Activated T-cell treated with anti-CD3 and anti-CD28 coated beads, Interleukin-2, amount 50 U/mL, for 72 hours (primary cell): ENCODE data around the gene MARK3. TPM values are rescaled to one million over a fixed set of nuclear protein-coding genes. Genes with fewer than 3 reads are reported as not detected.

Source experiments
- ATAC-seq, 2 donors: fragments of 150-1000 bp; cut with Tn5 transposase; replicated peaks in 1 of 2; 2 replicates each; pipeline ENCODE4 v1.10.0; 2021; ENCODE audit warnings: moderate library complexity in 2 of 2, mild to moderate bottlenecking in 1 of 2
- DNase-seq, 2 donors: peaks; one replicate each; pipeline ENCODE4 v3.0.0; 2021 to 2022; ENCODE audit warnings: mixed read lengths in 1 of 2
- H3K27ac Mint-ChIP-seq: one replicate; pipeline ENCODE4 v1.8.0; 2022; ENCODE audit warnings: mild to moderate bottlenecking, moderate library complexity, mixed read lengths
- H3K27me3 Mint-ChIP-seq: one replicate; pipeline ENCODE4 v1.8.0; 2022; ENCODE audit warnings: low read depth, mixed read lengths
- H3K36me3 Mint-ChIP-seq, 2 donors: one replicate each; pipeline ENCODE4 v1.8.0; 2022; ENCODE audit warnings: mixed read lengths in 2 of 2, mild to moderate bottlenecking in 1 of 2; ENCODE audit not compliant: insufficient read depth in 2 of 2
- H3K4me1 Mint-ChIP-seq: one replicate; pipeline ENCODE4 v1.8.0; 2022; ENCODE audit warnings: low read depth, mixed read lengths
- H3K4me3 Mint-ChIP-seq, 2 donors: one replicate each; pipeline ENCODE4 v1.8.0; 2022; ENCODE audit warnings: mild to moderate bottlenecking in 2 of 2, mixed read lengths in 2 of 2, moderate library complexity in 2 of 2
- H3K9me3 Mint-ChIP-seq, 2 donors: one replicate each; pipeline ENCODE4 v1.8.0; 2022; ENCODE audit warnings: mixed read lengths in 2 of 2
- total RNA-seq, 2 donors: library from RNA; stranded (reverse); gene quantifications; one replicate each; pipeline ENCODE4 v1.2.3, GENCODE V29; 2022

Gene MARK3
- total RNA-seq, 2 donors from 2014 or later: 80.6 to 95.5 TPM

DNA sequence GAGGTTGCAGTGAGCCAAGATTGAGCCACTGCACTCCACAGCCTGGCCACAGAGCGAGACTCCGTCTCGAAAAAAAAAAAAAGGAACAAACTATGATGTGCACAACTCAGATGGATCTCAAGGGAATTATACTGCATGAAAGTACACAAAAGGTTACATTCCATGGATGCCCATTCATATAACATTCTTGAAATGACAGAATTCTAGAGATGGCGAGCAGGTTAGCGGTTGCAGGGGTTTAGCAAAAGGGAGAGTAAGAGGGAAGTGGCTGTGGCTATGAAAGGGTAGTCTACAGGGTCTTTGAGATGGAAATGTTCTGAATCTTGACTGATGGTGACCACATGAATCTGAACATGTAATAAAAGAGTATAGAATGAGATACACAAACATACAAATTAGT is 87.7 kb downstream of the MARK3 start:
- DNase-seq (no peak), ATAC-seq (peak in 1 of 2 donors; percentile 62)
- peaks cover 4 to 14% of the 10 kb centered on the region in 2 donors for H3K36me3 Mint-ChIP-seq
- no peak overlapping the region for H3K4me3 Mint-ChIP-seq
- no peaks in the 10 kb centered on the region for H3K4me1 Mint-ChIP-seq
- no peak overlapping the region for H3K27ac Mint-ChIP-seq
- H3K9me3 Mint-ChIP-seq: no peaks in the 10 kb centered on the region
- no peaks in the 10 kb centered on the region for H3K27me3 Mint-ChIP-seq

DNA sequence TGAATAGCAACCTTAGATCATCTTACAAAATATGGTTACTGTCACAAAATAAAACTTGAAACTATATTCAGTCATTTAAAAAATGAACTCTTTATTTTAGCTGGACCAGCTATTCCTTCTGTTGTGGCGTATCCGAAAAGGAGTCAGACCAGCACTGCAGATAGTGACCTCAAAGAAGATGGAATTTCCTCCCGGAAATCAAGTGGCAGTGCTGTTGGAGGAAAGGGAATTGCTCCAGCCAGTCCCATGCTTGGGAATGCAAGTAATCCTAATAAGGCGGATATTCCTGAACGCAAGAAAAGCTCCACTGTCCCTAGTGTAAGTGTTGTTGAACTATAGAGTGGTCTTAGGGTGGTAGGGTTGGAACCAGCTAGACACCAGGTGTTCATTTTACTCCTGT is 89.7 kb downstream of the MARK3 start:
- Mint-ChIP-seq H3K36me3 (peaks cover 4 to 11% of the 10 kb centered on the region in 2 donors), H3K4me1 (peaks cover 7% of the 10 kb centered on the region), H3K27me3 (no peaks in the 10 kb centered on the region), H3K27ac (no peak overlapping the region), H3K9me3 (no peaks in the 10 kb centered on the region), H3K4me3 (no peak overlapping the region)
- ATAC-seq (no peak), DNase-seq (no peak)

DNA sequence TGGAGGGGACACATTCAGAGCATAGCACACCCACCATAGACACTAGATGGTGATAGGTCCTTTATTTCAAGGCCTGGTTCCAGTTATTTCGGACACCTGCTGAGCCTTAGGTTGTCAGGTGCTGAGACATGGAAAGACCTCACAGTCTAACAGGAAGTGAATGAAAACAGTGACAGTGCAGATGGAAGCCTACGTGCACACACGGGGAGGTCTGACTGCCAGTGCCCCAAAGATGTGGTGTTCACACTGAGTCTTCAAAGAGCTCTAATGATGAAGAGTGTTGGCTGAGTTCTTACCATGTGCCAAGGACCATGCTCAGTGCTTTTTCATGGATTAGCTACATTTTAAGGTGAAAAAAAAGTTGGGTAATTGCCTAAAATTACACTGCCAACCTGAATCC is 90.8 kb downstream of the MARK3 start:
- H3K4me1 Mint-ChIP-seq: peaks cover 19% of the 10 kb centered on the region
- H3K36me3 Mint-ChIP-seq: peaks cover 4 to 13% of the 10 kb centered on the region in 2 donors
- H3K4me3 Mint-ChIP-seq: no peak overlapping the region
- H3K27me3 Mint-ChIP-seq: no peaks in the 10 kb centered on the region
- H3K9me3 Mint-ChIP-seq: no peaks in the 10 kb centered on the region
- no peak for ATAC-seq
- no peak for DNase-seq
- H3K27ac Mint-ChIP-seq: no peak overlapping the region

DNA sequence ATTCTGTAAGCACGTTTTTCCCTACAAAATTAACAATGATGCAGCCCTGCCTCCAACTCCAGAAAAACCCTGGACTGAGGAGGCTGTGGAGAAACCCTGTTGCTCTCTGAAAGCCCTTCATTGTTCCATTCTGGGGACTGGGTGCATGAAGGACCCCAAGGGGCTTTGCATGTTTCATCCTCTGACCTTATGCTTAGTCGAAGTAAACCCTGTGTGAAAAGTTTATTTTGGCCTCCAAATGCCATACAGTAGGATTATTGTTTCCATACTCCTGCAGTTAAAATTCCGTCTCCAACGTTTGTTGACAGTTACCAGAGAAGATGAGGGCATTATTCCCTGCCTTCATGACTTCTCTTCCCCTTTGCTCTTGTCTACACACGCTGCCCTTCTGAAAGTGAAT is 91.4 kb downstream of the MARK3 start:
- Mint-ChIP-seq H3K36me3 (peaks cover 4 to 13% of the 10 kb centered on the region in 2 donors), H3K27ac (no peak overlapping the region), H3K4me1 (peaks cover 24% of the 10 kb centered on the region), H3K9me3 (no peaks in the 10 kb centered on the region), H3K4me3 (no peak overlapping the region), H3K27me3 (no peaks in the 10 kb centered on the region)
- ATAC-seq (no peak), DNase-seq (no peak)

DNA sequence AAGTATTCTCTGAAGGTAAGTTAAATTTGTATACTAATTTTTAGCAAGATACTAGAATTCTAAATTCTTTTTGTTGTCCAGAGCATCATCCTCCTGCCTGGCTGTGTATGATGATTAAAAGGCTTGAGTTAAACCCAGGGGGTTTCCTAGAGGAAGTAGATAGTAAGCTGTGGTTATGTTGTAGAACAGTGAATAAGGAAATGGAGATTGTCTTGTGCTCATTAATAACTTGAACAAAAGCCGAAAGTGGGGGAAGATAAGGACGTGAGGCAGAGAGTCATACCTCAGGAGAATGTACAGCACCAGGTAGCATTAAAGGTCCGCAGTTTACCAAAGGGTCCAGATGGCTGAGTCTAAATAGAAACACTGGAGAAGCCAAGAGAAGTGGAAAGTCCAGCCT is 95.4 kb downstream of the MARK3 start:
- peak; percentile 53 to 67 for ATAC-seq
- Mint-ChIP-seq H3K27ac (peak overlapping the region; percentile 13), H3K9me3 (no peaks in the 10 kb centered on the region), H3K36me3 (peaks cover 5 to 12% of the 10 kb centered on the region in 2 donors), H3K27me3 (no peaks in the 10 kb centered on the region), H3K4me1 (peaks cover 24% of the 10 kb centered on the region), H3K4me3 (no peak overlapping the region)
- no peak for DNase-seq

DNA sequence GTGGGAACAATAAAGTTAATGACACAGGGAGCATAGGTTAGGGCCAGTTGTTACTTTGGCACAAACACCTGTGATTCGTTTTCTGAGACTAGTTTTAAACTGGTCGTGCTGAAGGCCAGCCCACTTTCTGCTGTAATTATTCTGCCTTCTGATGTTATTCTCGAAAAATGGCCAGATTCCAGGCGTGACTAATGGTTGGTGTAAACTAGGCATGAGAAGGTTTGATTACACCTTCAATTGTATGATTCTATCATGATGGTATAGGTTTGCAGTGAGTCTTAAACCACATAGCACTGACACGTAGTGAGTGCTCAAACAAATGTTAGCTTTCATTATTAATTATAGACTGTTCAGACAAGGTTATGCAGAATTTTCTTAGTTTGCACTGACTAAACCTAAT is 98.4 kb downstream of the MARK3 start:
- ATAC-seq (no peak), DNase-seq (no peak)
- peaks cover 8% of the 10 kb centered on the region in 2 donors for H3K36me3 Mint-ChIP-seq
- no peaks in the 10 kb centered on the region for H3K9me3 Mint-ChIP-seq
- H3K27ac Mint-ChIP-seq: no peak overlapping the region
- no peak overlapping the region for H3K4me3 Mint-ChIP-seq
- H3K27me3 Mint-ChIP-seq: no peaks in the 10 kb centered on the region
- H3K4me1 Mint-ChIP-seq: peaks cover 24% of the 10 kb centered on the region

DNA sequence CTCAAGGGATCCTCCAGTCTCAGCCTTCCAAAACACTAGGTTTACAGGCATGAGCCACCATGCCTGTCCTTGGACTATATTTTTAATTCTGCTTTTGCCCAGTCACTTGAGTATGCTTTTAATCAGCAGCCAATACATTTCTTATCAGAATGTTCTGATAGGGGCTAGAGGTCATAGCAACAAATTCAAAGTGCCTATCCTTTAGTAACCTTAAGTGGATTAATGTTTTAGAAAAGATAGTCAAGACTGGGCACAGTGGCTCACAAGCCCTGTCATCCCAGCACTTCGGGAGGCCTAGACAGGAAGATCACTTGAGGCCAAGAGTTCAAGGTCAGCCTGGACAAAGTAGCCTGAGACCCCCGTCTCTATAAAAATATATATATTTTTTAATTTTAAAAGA is 100.3 kb downstream of the MARK3 start:
- ATAC-seq (no peak), DNase-seq (no peak)
- peaks cover 8 to 11% of the 10 kb centered on the region in 2 donors for H3K36me3 Mint-ChIP-seq
- no peak overlapping the region for H3K4me3 Mint-ChIP-seq
- no peaks in the 10 kb centered on the region for H3K9me3 Mint-ChIP-seq
- H3K27ac Mint-ChIP-seq: no peak overlapping the region
- no peaks in the 10 kb centered on the region for H3K27me3 Mint-ChIP-seq
- peaks cover 11% of the 10 kb centered on the region for H3K4me1 Mint-ChIP-seq

DNA sequence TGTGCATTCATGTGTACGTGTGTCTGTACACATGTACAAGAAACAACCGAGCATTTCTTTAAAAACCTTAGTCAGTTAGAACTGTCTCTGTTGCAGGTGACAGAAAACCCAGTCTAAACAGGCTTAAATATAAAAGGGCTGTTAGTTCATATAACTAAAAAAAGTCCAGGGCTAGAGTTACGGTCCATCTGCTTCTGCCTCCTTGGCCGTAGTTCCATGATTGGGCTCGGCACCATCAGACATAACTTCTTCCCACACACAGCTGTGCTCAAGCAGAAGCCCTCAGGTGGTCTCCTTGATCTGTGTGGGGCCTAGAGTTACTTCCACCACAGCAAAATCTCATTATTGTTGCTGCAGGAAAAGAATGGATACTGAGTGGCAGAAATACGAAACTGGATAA is 102.9 kb downstream of the MARK3 start:
- DNase-seq (no peak), ATAC-seq (no peak)
- H3K9me3 Mint-ChIP-seq: no peaks in the 10 kb centered on the region
- no peaks in the 10 kb centered on the region for H3K4me1 Mint-ChIP-seq
- no peak overlapping the region for H3K4me3 Mint-ChIP-seq
- H3K27me3 Mint-ChIP-seq: no peaks in the 10 kb centered on the region
- peaks cover 3 to 4% of the 10 kb centered on the region in 2 donors for H3K36me3 Mint-ChIP-seq
- no peak overlapping the region for H3K27ac Mint-ChIP-seq

DNA sequence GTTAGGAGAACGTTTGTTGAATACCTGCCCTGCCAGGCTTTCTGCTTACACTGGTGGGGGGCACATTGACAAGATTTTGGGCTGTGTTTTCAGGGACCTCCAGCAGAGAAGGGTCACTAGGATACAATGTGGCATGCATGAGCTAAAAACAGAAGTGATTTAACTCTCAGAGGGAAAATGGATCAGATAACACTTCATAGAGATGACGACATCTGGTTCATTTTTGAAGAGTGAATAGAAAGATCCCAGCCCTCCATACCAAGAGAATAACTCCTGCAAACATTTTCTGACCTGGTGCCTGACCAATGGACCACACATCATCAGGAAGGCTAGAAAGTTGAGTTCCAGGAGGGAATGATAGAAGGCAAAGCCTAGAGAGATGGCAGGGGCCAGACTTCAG is 103.7 kb downstream of the MARK3 start:
- Mint-ChIP-seq H3K9me3 (no peaks in the 10 kb centered on the region), H3K27me3 (no peaks in the 10 kb centered on the region), H3K27ac (no peak overlapping the region), H3K4me3 (no peak overlapping the region), H3K36me3 (peaks cover 3% of the 10 kb centered on the region in 2 donors), H3K4me1 (no peaks in the 10 kb centered on the region)
- no peak for ATAC-seq
- DNase-seq: no peak

DNA sequence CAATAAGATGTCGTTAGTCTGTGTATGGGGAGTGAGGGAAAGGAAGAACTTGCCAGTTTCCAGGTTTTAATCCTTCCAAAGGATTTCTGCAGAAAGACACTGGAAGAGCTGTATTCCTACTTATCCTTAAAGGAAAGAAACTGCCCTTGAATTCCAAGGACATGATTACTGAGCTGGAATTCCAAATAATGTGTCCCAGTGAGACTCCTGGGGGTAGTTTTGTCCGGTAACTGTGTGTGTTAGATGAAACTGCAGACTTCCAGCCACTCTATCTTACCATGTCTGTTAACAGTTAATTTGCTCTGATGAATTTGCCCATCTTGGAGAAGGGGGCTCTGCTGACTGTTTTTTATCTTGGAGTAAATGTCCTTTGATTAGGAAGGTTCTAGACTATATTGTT is 104.4 kb downstream of the MARK3 start:
- DNase-seq: no peak
- Mint-ChIP-seq H3K36me3 (peaks cover 3% of the 10 kb centered on the region in 2 donors), H3K9me3 (no peaks in the 10 kb centered on the region), H3K27ac (no peak overlapping the region), H3K27me3 (no peaks in the 10 kb centered on the region), H3K4me1 (no peaks in the 10 kb centered on the region), H3K4me3 (no peak overlapping the region)
- ATAC-seq: no peak

DNA sequence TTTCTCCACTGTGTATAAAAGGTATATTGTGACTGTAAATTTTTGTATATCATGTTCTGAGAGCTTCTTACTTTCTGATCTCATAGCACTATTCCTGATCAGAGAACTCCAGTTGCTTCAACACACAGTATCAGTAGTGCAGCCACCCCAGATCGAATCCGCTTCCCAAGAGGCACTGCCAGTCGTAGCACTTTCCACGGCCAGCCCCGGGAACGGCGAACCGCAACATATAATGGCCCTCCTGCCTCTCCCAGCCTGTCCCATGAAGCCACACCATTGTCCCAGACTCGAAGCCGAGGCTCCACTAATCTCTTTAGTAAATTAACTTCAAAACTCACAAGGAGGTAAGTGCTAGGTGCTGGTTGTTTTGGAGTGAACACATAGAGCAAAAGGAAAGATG is 106.5 kb downstream of the MARK3 start:
- DNase-seq: no peak
- Mint-ChIP-seq H3K4me3 (no peak overlapping the region), H3K27ac (peak overlapping the region; percentile 77), H3K36me3 (peaks cover 3 to 9% of the 10 kb centered on the region in 2 donors), H3K27me3 (no peaks in the 10 kb centered on the region), H3K4me1 (no peaks in the 10 kb centered on the region), H3K9me3 (no peaks in the 10 kb centered on the region)
- ATAC-seq: no peak

DNA sequence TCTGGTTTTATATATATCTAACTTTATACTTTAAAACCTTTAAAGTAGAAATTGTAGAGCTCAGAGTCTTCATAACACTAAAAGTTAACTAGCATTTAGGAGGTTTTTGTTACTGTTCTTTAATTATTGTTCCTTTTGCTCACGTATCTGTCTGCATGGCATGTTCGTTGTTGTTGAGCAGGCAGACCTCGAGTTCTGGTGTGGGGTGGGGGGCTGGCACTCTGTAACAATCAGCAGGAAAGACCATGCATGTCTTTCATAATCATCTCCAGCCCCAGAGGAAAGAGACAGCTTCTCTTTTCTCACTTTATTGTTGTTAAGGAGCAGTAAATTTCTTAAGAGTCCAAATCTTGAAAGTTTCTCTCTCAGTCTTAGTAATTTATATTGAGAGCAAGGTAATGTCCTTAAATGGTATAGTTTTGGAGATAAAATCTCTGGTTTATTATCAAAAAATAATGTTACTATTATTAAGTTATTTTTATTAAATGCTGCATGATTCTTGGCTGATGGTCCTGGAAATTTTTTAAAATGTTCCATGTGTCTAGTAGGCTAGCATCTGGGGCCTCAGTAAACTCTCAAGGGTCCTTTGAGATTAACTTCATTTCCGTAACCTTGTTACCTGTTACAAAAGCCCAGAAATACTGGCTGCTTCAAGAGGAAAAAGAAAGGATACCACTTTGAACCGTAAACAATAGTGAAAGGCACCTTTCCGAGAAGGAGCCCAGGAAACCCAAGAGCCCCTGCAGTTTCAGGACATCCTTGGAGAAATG is 107.1 kb downstream of the MARK3 start:
- Mint-ChIP-seq H3K27ac (no peak overlapping the region), H3K36me3 (peaks cover 1 to 9% of the 10 kb centered on the region in 2 donors), H3K9me3 (no peaks in the 10 kb centered on the region), H3K27me3 (no peaks in the 10 kb centered on the region), H3K4me1 (no peaks in the 10 kb centered on the region), H3K4me3 (no peak overlapping the region)
- DNase-seq (no peak), ATAC-seq (no peak)

DNA sequence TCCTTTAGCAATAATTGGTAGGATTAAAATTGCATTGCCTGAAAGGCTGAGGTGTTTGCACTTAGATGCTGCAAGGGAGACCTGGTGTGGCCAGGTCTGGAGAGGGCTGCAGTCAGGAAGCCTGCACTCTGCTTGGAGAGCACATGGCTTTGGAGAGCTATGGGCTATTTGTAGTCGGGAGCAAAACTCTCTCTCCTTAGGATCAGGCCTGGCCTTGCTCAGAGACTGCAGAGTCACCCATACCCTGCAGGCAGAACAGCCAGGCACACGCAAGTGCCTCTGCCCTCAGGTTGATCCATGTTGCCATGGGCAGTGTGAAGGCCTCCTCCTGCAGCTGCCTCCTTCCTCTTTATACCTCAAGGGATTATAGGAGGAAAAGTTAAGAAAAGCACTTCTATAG is 110.6 kb downstream of the MARK3 start:
- peaks cover 0 to 9% of the 10 kb centered on the region in 2 donors for H3K36me3 Mint-ChIP-seq
- H3K4me3 Mint-ChIP-seq: no peak overlapping the region
- H3K9me3 Mint-ChIP-seq: no peaks in the 10 kb centered on the region
- H3K27ac Mint-ChIP-seq: no peak overlapping the region
- no peaks in the 10 kb centered on the region for H3K27me3 Mint-ChIP-seq
- ATAC-seq (no peak), DNase-seq (no peak)
- peaks cover 10% of the 10 kb centered on the region for H3K4me1 Mint-ChIP-seq

DNA sequence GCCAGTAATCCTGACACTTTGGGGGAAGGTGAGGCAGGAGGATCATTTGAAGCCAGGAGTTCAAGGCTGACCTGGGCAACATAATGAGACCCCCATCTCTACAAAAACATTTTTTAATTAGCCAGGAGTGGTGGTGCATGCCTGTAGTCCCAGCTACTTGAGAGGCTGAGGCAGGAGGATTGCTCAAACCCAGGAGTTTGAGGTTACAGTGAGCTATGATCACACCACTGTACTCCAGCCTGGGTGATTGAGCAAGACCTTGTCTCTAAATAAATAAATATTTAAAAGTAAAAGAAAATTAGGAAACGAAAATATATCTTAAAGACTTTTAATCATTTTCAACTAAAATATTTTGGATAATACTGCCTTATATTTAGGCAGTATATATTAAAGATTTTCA is 111.6 kb downstream of the MARK3 start:
- Mint-ChIP-seq H3K4me3 (no peak overlapping the region), H3K9me3 (no peaks in the 10 kb centered on the region), H3K27me3 (no peaks in the 10 kb centered on the region), H3K36me3 (peaks cover 0 to 12% of the 10 kb centered on the region in 2 donors), H3K27ac (no peak overlapping the region), H3K4me1 (peaks cover 10% of the 10 kb centered on the region)
- ATAC-seq: no peak
- DNase-seq: no peak
